Left ventricle myocardium inferior (tissue), 1 donor: ENCODE measurements around the gene OR2T6. TPM values are rescaled to one million over a fixed set of nuclear protein-coding genes. Genes with fewer than 3 reads are reported as not detected.

ENCODE experiments used
- total RNA-seq: library from RNA; stranded (reverse); fragmentation: NEBNext Ultra II Directional; extraction: Animal tissue kit (Norgen Biotek cat#: 25700); gene quantifications from one replicate; pipeline ENCODE4 v1.2.1, GENCODE V29; 2021
- donor health status: DM: no; HTN: yes; CAD: no; lungs with severe emphysema.

Gene OR2T6
- total RNA-seq, 1 donor from 2014 or later, result not detected

Other genes with a start within 250 kb of the OR2T6 start
- gene OR2M5, start 230.6 kb upstream of the OR2T6 start, total RNA-seq, result not detected
- gene OR2M2, start 200.9 kb upstream of the OR2T6 start, total RNA-seq, result not detected
- not detected for gene OR2M3, start 178.5 kb upstream of the OR2T6 start, total RNA-seq
- gene OR2M4, start 144.3 kb upstream of the OR2T6 start, total RNA-seq, result not detected
- not detected for gene OR2T33, start 97.8 kb upstream of the OR2T6 start, total RNA-seq
- not detected for gene OR2T12, start 72.3 kb upstream of the OR2T6 start, total RNA-seq
- not detected for gene OR2M7, start 51.2 kb upstream of the OR2T6 start, total RNA-seq
- gene OR14C36, start 27.0 kb upstream of the OR2T6 start, total RNA-seq, result not detected
- not detected for gene OR2T4, start 14.1 kb upstream of the OR2T6 start, total RNA-seq
- not detected for gene OR2T1, start 27.3 kb downstream of the OR2T6 start, total RNA-seq
- gene OR2T2, start 69.9 kb downstream of the OR2T6 start, total RNA-seq, result not detected
- gene OR2T3, start 97.6 kb downstream of the OR2T6 start, total RNA-seq, result not detected
- gene OR2T5, start 112.8 kb downstream of the OR2T6 start, total RNA-seq, result not detected
- gene OR2G6, start 132.3 kb downstream of the OR2T6 start, total RNA-seq, result not detected
- not detected for gene OR2T29, start 187.0 kb downstream of the OR2T6 start, total RNA-seq
- not detected for gene OR2T34, start 199.0 kb downstream of the OR2T6 start, total RNA-seq
- not detected for gene OR2T10, start 222.0 kb downstream of the OR2T6 start, total RNA-seq